H1 (cell line): ENCODE measurements around the gene EPB41L2. TPM values are rescaled to one million over a fixed set of nuclear protein-coding genes. Genes with fewer than 3 reads are reported as not detected.

Experiments used
- CTCF ChIA-PET: fragments of 300-600 bp; sonication (Branson Sonifier 250); formaldehyde crosslinking; loops from one replicate; lab custom pipeline; 2021; ENCODE audit not compliant: partially characterized antibody; lab: Charles Lee
- POLR2A ChIA-PET: fragments of 300-600 bp; sonication (Branson Sonifier 250); formaldehyde crosslinking; loops from one replicate; lab custom pipeline; 2021; ENCODE audit warnings: inconsistent platforms; ENCODE audit not compliant: partially characterized antibody; lab: Charles Lee
- DNase-seq, 2 experiments: peaks; one replicate each; pipeline versions ENCODE4 v3.0.0 to v3.0.0-alpha.2; 2010 to 2022; ENCODE audit warnings: low spot score in 2 of 2, low read depth in 1 of 2, mixed read lengths in 1 of 2
- FAIRE-seq: peaks from 2 replicates; lab custom pipeline; 2011; peaks lifted over from hg19 to GRCh38; lab: Jason Lieb, UNC
- H2AFZ ChIP-seq: 2 replicates; pipeline ENCODE4 v1.8.1; 2012; ENCODE audit warnings: low read length, inconsistent platforms
- H2AK5ac ChIP-seq: 2 replicates; pipeline ENCODE4 v1.6.1; 2013; ENCODE audit warnings: low read depth, low read length
- H2BK120ac ChIP-seq: replicated peaks from 2 replicates; pipeline ENCODE3; 2013; ENCODE audit warnings: low read depth, low read length, inconsistent platforms
- H2BK12ac ChIP-seq: 2 replicates; pipeline ENCODE4 v1.6.1; 2013; ENCODE audit warnings: low read depth, low read length
- H2BK15ac ChIP-seq: 2 replicates; pipeline ENCODE4 v1.6.1; 2013; ENCODE audit warnings: low read length
- H2BK20ac ChIP-seq: 2 replicates; pipeline ENCODE4 v1.6.1; 2013; ENCODE audit warnings: low read length
- H2BK5ac ChIP-seq: 2 replicates; pipeline ENCODE4 v1.6.1; 2013; ENCODE audit warnings: low read depth, low read length
- H3K14ac ChIP-seq: 2 replicates; pipeline ENCODE4 v1.6.1; 2013; ENCODE audit warnings: inconsistent platforms; ENCODE audit not compliant: insufficient read length
- H3K18ac ChIP-seq: 2 replicates; pipeline ENCODE4 v1.6.1; 2013; ENCODE audit warnings: low read length; ENCODE audit errors: extremely low read depth
- H3K23ac ChIP-seq: 2 replicates; pipeline ENCODE4 v1.6.1; 2013; ENCODE audit warnings: inconsistent platforms; ENCODE audit not compliant: insufficient read length
- H3K23me2 ChIP-seq: 2 replicates; pipeline ENCODE4 v1.6.1; 2013; ENCODE audit warnings: low read depth, low read length
- H3K27ac ChIP-seq: 2 replicates; pipeline ENCODE4 v1.6.1; 2011; ENCODE audit warnings: low read depth, low read length, inconsistent platforms
- H3K27me3 ChIP-seq, 4 experiments: replicated peaks in 1 of 4; 1 replicate in 1 of 4; 2 replicates in 3 of 4; pipeline versions ENCODE4 v1.6.1 to v1.8.1; 2011 to 2013; ENCODE audit warnings: low read length in 3 of 4, mild to moderate bottlenecking in 3 of 4, inconsistent platforms in 2 of 4, mixed read lengths in 2 of 4, moderate library complexity in 1 of 4; ENCODE audit not compliant: control insufficient read depth in 3 of 4, insufficient read depth in 3 of 4; ENCODE audit errors: extremely low read depth in 1 of 4
- H3K36me3 ChIP-seq, 4 experiments: 2 replicates each; pipeline versions ENCODE4 v1.6.1 to v1.8.1; 2011 to 2013; ENCODE audit warnings: mild to moderate bottlenecking in 4 of 4, low read length in 3 of 4, moderate library complexity in 2 of 4, control low read depth in 1 of 4, inconsistent platforms in 1 of 4; ENCODE audit not compliant: insufficient read depth in 4 of 4, control insufficient read depth in 2 of 4
- H3K4ac ChIP-seq: replicated peaks from 2 replicates; pipeline ENCODE3; 2013; ENCODE audit warnings: low read length, low read depth, mixed read lengths, inconsistent platforms; ENCODE audit not compliant: insufficient read length
- H3K4me1 ChIP-seq, 4 experiments: replicated peaks in 1 of 4; 1 replicate in 1 of 4; 2 replicates in 3 of 4; pipeline versions ENCODE4 v1.6.1 to v1.8.1; 2011 to 2013; ENCODE audit warnings: low read length in 3 of 4, inconsistent platforms in 2 of 4, mixed read lengths in 1 of 4; ENCODE audit not compliant: insufficient read depth in 4 of 4, control insufficient read depth in 3 of 4
- H3K4me2 ChIP-seq, 2 experiments: 2 replicates each; pipeline versions ENCODE4 v1.6.1 to v1.8.1; 2011 to 2013; ENCODE audit warnings: low read depth in 2 of 2, low read length in 2 of 2, control low read depth in 1 of 2, inconsistent platforms in 1 of 2, mild to moderate bottlenecking in 1 of 2; ENCODE audit not compliant: insufficient read depth in 1 of 2
- H3K4me3 ChIP-seq, 4 experiments: fragments of 200-600, 300-600 bp in 1 of 4; sonication (generic), shearing (Covaris generic), sonication (Bioruptor Twin) in 1 of 4; 2 replicates each; pipeline versions ENCODE4 v1.5.1 to v1.8.1; 2011 to 2016; ENCODE audit warnings: low read length in 4 of 4, low read depth in 3 of 4, control low read depth in 2 of 4, inconsistent platforms in 2 of 4, mild to moderate bottlenecking in 2 of 4, mixed read lengths in 1 of 4, moderate library complexity in 1 of 4; ENCODE audit not compliant: insufficient read depth in 2 of 4; ENCODE audit errors: extremely low read depth in 1 of 4
- H3K56ac ChIP-seq: replicated peaks from 2 replicates; pipeline ENCODE3; 2013; ENCODE audit warnings: low read depth, mild to moderate bottlenecking, mixed read lengths, low read length, inconsistent platforms; ENCODE audit not compliant: insufficient read length
- H3K79me1 ChIP-seq: 2 replicates; pipeline ENCODE4 v1.6.1; 2013; ENCODE audit warnings: low read depth, low read length, control low read depth
- H3K79me2 ChIP-seq, 2 experiments: 2 replicates each; pipeline versions ENCODE4 v1.6.1 to v1.8.1; 2012 to 2013; ENCODE audit warnings: low read length in 2 of 2, mild to moderate bottlenecking in 2 of 2, inconsistent platforms in 1 of 2; ENCODE audit not compliant: insufficient read depth in 2 of 2, control insufficient read depth in 1 of 2
- H3K9ac ChIP-seq, 4 experiments: replicated peaks in 1 of 4; 1 replicate in 1 of 4; 2 replicates in 3 of 4; pipeline versions ENCODE4 v1.6.1 to v1.8.1; 2011 to 2013; ENCODE audit warnings: low read depth in 3 of 4, low read length in 3 of 4, control low read depth in 2 of 4, mild to moderate bottlenecking in 2 of 4, moderate library complexity in 2 of 4, inconsistent platforms in 1 of 4; ENCODE audit errors: extremely low read depth in 1 of 4
- H3K9me3 ChIP-seq, 2 experiments: 2 replicates each; pipeline versions ENCODE4 v1.6.1 to v1.8.1; 2012 to 2013; ENCODE audit warnings: mild to moderate bottlenecking in 2 of 2, moderate library complexity in 2 of 2, control low read depth in 1 of 2, inconsistent platforms in 1 of 2, low read depth in 1 of 2, low read length in 1 of 2, mixed read lengths in 1 of 2; ENCODE audit not compliant: insufficient read depth in 2 of 2
- H4K20me1 ChIP-seq, 2 experiments: replicated peaks in 1 of 2; 2 replicates each; pipeline versions ENCODE3 to v1.8.1; 2011 to 2013; ENCODE audit warnings: inconsistent platforms in 2 of 2, low read length in 2 of 2, mild to moderate bottlenecking in 1 of 2; ENCODE audit not compliant: insufficient read depth in 2 of 2, control insufficient read depth in 1 of 2
- H4K5ac ChIP-seq: 2 replicates; pipeline ENCODE4 v1.6.1; 2013; ENCODE audit warnings: low read length, low read depth, mixed read lengths, inconsistent platforms; ENCODE audit not compliant: insufficient read length
- H4K8ac ChIP-seq: 2 replicates; pipeline ENCODE4 v1.8.0; 2013; ENCODE audit warnings: mild to moderate bottlenecking, moderate library complexity, low read length, inconsistent platforms; ENCODE audit not compliant: insufficient read depth; ENCODE audit errors: extremely low read depth
- H4K91ac ChIP-seq: replicated peaks from 2 replicates; pipeline ENCODE3; 2013; ENCODE audit warnings: low read length, mixed read lengths, inconsistent platforms; ENCODE audit not compliant: insufficient read length
- BACH1 ChIP-seq: IDR thresholded peaks from 2 replicates; pipeline ENCODE4 v1.6.1; 2012; ENCODE audit warnings: low read length, improper control_type of control experiment
- CHD1 ChIP-seq: IDR thresholded peaks from 2 replicates; pipeline ENCODE4 v1.6.1; 2012; ENCODE audit warnings: low read depth, low read length, improper control_type of control experiment
- EZH2 ChIP-seq: fragments of 200-600 bp; sonication (generic); IDR thresholded peaks from 2 replicates; pipeline ENCODE4 v1.7.1; 2012; ENCODE audit warnings: low read depth, mild to moderate bottlenecking, moderate library complexity, low read length, inconsistent platforms; ENCODE audit not compliant: severe bottlenecking
- HDAC2 ChIP-seq, 2 experiments: fragments of 300-600 bp in 1 of 2; sonication (generic) in 1 of 2; IDR thresholded peaks; 2 replicates each; pipeline ENCODE4 v1.6.1; 2011 to 2012; ENCODE audit warnings: low read depth in 2 of 2, low read length in 2 of 2, mild to moderate bottlenecking in 2 of 2, moderate library complexity in 2 of 2, borderline replicate concordance in 1 of 2, inconsistent platforms in 1 of 2
- KDM5A ChIP-seq: fragments of 200-600 bp; IDR thresholded peaks from 2 replicates; pipeline ENCODE4 v1.7.1; 2012; ENCODE audit warnings: mild to moderate bottlenecking, low read length, inconsistent platforms, mixed read lengths
- MAFK ChIP-seq: IDR thresholded peaks from 2 replicates; pipeline ENCODE4 v1.6.1; 2012; ENCODE audit warnings: low read depth, mild to moderate bottlenecking, improper control_type of control experiment, low read length
- NANOG ChIP-seq: IDR thresholded peaks from 2 replicates; pipeline ENCODE4 v1.6.1; 2011; ENCODE audit warnings: low read length, low read depth, mild to moderate bottlenecking, inconsistent platforms; ENCODE audit not compliant: insufficient read depth, poor library complexity, severe bottlenecking
- POU5F1 ChIP-seq: IDR thresholded peaks from 2 replicates; pipeline ENCODE4 v1.6.1; 2011; ENCODE audit warnings: low read depth, mild to moderate bottlenecking, low read length, moderate library complexity
- RAD21 ChIP-seq, 2 experiments: IDR thresholded peaks in 1 of 2; conservative IDR thresholded peaks in 1 of 2; 2 replicates each; pipeline ENCODE4 v1.6.1; 2011; ENCODE audit warnings: low read depth in 2 of 2, low read length in 2 of 2, improper control_type of control experiment in 1 of 2, inconsistent platforms in 1 of 2, mild to moderate bottlenecking in 1 of 2, moderate library complexity in 1 of 2
- SRF ChIP-seq: IDR thresholded peaks from 2 replicates; pipeline ENCODE4 v1.6.1; 2011; ENCODE audit warnings: mild to moderate bottlenecking, low read depth, low read length, moderate library complexity
- TBP ChIP-seq: IDR thresholded peaks from 2 replicates; pipeline ENCODE4 v1.6.1; 2011; ENCODE audit warnings: low read depth, low read length, improper control_type of control experiment
- TCF12 ChIP-seq: IDR thresholded peaks from 2 replicates; pipeline ENCODE4 v1.6.1; 2011; ENCODE audit warnings: low read depth, mild to moderate bottlenecking, low read length
- TEAD4 ChIP-seq: IDR thresholded peaks from 2 replicates; pipeline ENCODE4 v1.6.1; 2012; ENCODE audit warnings: low read depth, low read length, inconsistent platforms, mixed read lengths
- WGBS, 2 experiments: shearing (Covaris generic) in 1 of 2; methylation state at CpG; one replicate each; pipeline versions ENCODE4 v1.1.6 to v1.1.7; 2013 to 2015; ENCODE audit warnings: low lambda C conversion rate in 2 of 2, mixed read lengths in 2 of 2, inconsistent platforms in 1 of 2, low coverage in 1 of 2, missing lambda C conversion rate in 1 of 2; ENCODE audit not compliant: insufficient replicate concordance in 2 of 2, insufficient coverage in 1 of 2, insufficient read length in 1 of 2; ENCODE audit errors: extremely low coverage in 1 of 2, missing lambda C conversion rate in 1 of 2; 5-methylcytosine and 5-hydroxymethylcytosine counted together
- polyA plus RNA-seq, 7 experiments: library from polyadenylated mRNA; depleted of rRNA in 3 of 7; stranded (reverse) in 5 of 7; unstranded in 2 of 7; fragments of >200 nt in 5 of 7; fragments of 200-250 nt in 2 of 7; gene quantifications; 1 replicate in 5 of 7; 2 replicates in 1 of 7; 4 replicates in 1 of 7; pipeline versions ENCODE4 v1.2.1 to v1.2.3, GENCODE V29; 2011 to 2013; ENCODE audit warnings: missing spikeins in 2 of 7, mixed read lengths in 2 of 7
- total RNA-seq: library from RNA; stranded (reverse); fragmentation: NEBNext Ultra II Directional; extraction: Animal tissue kit (Norgen Biotek cat#: 25700); gene quantifications from 2 replicates; pipeline ENCODE4 v1.2.1, GENCODE V29; 2021

EPB41L2 gene
- total and polyA plus RNA-seq, 2 of the 8 experiments (the other 6 are each of a cell fraction or from before 2014, with no cell fraction given): 22.5 to 123 TPM

GRCh38 chr6:130903007-130903406, 160.0 kb downstream of the EPB41L2 start:
- Histone ChIP-seq H3K4me3 (no peak overlapping the region), H3K9me3 (no peaks in the 10 kb centered on the region), H4K20me1 (peaks cover 0 to 4% of the 10 kb centered on the region in 2 experiments), H3K4me1 (peaks cover 0 to 4% (median 0%) of the 10 kb centered on the region in 4 experiments; a peak in 2 of 7 replicates), H4K5ac (no peak overlapping the region), H3K79me1 (no peaks in the 10 kb centered on the region), H3K9ac (no peak overlapping the region), H3K4me2 (no peak overlapping the region), H3K18ac (no peak overlapping the region), H3K4ac (no peak overlapping the region), H2AFZ (no peak overlapping the region), H3K23ac (no peak overlapping the region), H4K8ac (no peak overlapping the region), H4K91ac (no peak overlapping the region), H3K23me2 (no peaks in the 10 kb centered on the region), H2BK5ac (no peak overlapping the region), H2BK120ac (no peak overlapping the region), H3K36me3 (peaks cover 0 to 5% (median 2%) of the 10 kb centered on the region in 4 experiments; a peak in 1 of 8 replicates), H3K14ac (no peak overlapping the region), H3K27ac (no peak overlapping the region), H3K56ac (no peak overlapping the region), H2BK12ac (no peak overlapping the region), H3K27me3 (no peaks in the 10 kb centered on the region), H3K79me2 (no peaks in the 10 kb centered on the region), H2BK20ac (no peak overlapping the region), H2AK5ac (no peak overlapping the region), H2BK15ac (no peak overlapping the region)
- no peak for TF ChIP-seq HDAC2 (IDR thresholded peaks at IDR 0.05; ENCODE audit: borderline replicate concordance in 1 of 2, low read depth in 2 of 2, low read length in 2 of 2)
- no peak for TF ChIP-seq RAD21 (IDR thresholded peaks at IDR 0.05 in 1 of 2, conservative IDR thresholded peaks at IDR 0.05 in 1 of 2; ENCODE audit: low read depth in 2 of 2, low read length in 2 of 2)
- TF ChIP-seq MAFK: no peak
- TF ChIP-seq POU5F1: no peak
- TF ChIP-seq TBP: no peak
- no peak for TF ChIP-seq TCF12
- TF ChIP-seq NANOG: no peak
- TF ChIP-seq CHD1: no peak
- TF ChIP-seq EZH2: no peak
- TF ChIP-seq SRF: no peak
- no peak for TF ChIP-seq KDM5A
- no peak for TF ChIP-seq TEAD4
- no peak for TF ChIP-seq BACH1
- POLR2A ChIA-PET: no interaction called here
- DNase-seq (no peak), FAIRE-seq (no peak)
- 95% methylated on average over 1 of the region's 1 CpG; no CpG with 5 or more reads in 1 of the 2 experiments for WGBS, 2 experiments
- CTCF ChIA-PET: interaction anchor here (1.0 to 1.5 kb wide), 6 partner anchors 12 to 704 kb away, joined by 3 to 8 read pairs (median 3); no protein-coding TSS in a partner anchor
